Vagina (tissue), 2 donors: ENCODE measurements around the gene TMPRSS4.

Experiments
- POLR2AphosphoS5 ChIP-seq, 2 donors: sonication (generic); formaldehyde crosslinking; IDR thresholded peaks; one replicate each; pipeline ENCODE4 v1.9.0; 2017; ENCODE audit warnings: antibody characterized with exemption in 2 of 2, mild to moderate bottlenecking in 2 of 2, low read depth in 1 of 2; ENCODE audit not compliant: insufficient read depth in 1 of 2
- TF ChIP-seq, protein P1 (sequence below), 3 experiments: fragments of 450-650 bp in 2 of 3; fragments of 200-600 bp in 1 of 3; sonication (generic) in 1 of 3; IDR thresholded peaks; one replicate each; pipeline ENCODE4 v1.5.1; 2017 to 2019; ENCODE audit warnings: antibody characterized with exemption in 3 of 3, mild to moderate bottlenecking in 2 of 3, moderate library complexity in 2 of 3

DNA sequence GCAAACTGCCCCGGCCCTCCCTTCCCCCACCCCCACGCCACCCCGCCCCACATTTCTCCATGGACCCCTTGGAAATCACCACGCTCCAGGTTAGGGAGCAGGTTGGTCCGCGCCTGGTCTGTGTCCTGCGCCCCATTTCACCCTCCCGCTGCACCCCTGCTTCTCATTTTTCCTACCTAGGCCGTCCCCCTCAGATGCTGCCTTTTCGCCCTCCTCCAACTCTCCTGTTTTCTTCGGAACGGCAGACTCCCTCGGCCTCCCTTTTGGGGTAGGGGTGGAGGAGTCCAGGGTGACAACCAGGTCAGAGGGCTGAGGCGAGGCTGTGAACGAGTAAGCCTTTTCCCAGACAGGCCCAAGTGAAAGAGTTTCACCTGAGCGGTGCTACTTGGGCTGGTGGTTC is 76.6 kb downstream of the TMPRSS4 start:
- TF ChIP-seq, protein P1, sequence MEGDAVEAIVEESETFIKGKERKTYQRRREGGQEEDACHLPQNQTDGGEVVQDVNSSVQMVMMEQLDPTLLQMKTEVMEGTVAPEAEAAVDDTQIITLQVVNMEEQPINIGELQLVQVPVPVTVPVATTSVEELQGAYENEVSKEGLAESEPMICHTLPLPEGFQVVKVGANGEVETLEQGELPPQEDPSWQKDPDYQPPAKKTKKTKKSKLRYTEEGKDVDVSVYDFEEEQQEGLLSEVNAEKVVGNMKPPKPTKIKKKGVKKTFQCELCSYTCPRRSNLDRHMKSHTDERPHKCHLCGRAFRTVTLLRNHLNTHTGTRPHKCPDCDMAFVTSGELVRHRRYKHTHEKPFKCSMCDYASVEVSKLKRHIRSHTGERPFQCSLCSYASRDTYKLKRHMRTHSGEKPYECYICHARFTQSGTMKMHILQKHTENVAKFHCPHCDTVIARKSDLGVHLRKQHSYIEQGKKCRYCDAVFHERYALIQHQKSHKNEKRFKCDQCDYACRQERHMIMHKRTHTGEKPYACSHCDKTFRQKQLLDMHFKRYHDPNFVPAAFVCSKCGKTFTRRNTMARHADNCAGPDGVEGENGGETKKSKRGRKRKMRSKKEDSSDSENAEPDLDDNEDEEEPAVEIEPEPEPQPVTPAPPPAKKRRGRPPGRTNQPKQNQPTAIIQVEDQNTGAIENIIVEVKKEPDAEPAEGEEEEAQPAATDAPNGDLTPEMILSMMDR (IDR thresholded peaks at IDR 0.05): no peak
- no peak for TF ChIP-seq POLR2AphosphoS5 (IDR thresholded peaks at IDR 0.05; ENCODE audit: insufficient read depth in 1 of 2, low read depth in 1 of 2)
